ENCODE data around the gene APOBEC3A. TPM values are rescaled to one million over a fixed set of nuclear protein-coding genes. Genes with fewer than 3 reads are reported as not detected.

APOBEC3A gene
- polyA plus RNA-seq, 1 donor (not counting 4 experiments of a cell fraction or from before 2014, with no cell fraction given) = 0.50 TPM

DNA sequence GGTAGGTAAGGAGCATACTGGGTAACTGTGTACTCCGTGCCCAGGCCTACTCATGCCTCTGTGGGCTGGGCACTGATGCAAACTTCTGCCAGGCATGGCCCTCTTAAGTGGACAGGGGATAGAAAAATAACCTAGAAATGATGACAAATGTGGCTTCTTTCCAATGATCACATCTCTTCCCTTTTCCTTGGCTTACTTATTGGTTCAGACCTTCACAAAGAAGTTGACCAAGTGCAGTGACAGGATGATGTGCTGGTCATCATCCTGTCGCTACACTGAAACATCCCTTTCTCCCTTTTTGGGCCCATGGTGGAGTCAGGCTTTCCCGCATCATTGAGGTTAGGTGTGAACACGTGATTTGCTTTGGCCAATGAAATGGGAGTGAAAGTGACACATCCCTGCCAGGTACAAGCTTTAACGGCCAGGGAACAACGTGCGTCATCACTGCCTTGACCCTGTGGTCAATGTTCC, 31.8 kb upstream of the APOBEC3A start:
- H3K27ac ChIP-seq (ENCODE audit: control insufficient read depth, insufficient read depth, low read length) = no peak overlapping the region
- H4K20me1 ChIP-seq (ENCODE audit: control insufficient read depth, extremely low read depth, insufficient read depth, low read length) = no peaks in the 10 kb centered on the region
- TF ChIP-seq CTCF (optimal IDR thresholded peaks at IDR 0.05 in 1 of 3, IDR thresholded peaks at IDR 0.05 in 1 of 3, conservative IDR thresholded peaks at IDR 0.05 in 1 of 3; ENCODE audit: extremely low read depth in 1 of 3, insufficient read depth in 2 of 3, low read length in 3 of 3) (no peak), EZH2 (IDR thresholded peaks at IDR 0.05; ENCODE audit: low read length) (no peak)
- no peaks in the 10 kb centered on the region for H3K9me3 ChIP-seq (ENCODE audit: control insufficient read depth, low read depth, low read length)
- dilution Hi-C loops (cut with MboI; ENCODE audit: extremely low pct_ligation_motif_present, low sequenced_read_pairs) = no loop called here
- H3K9ac ChIP-seq (ENCODE audit: control insufficient read depth, extremely low read depth, insufficient read depth, low read length) = no peak overlapping the region
- no peaks in the 10 kb centered on the region for H3K79me2 ChIP-seq (ENCODE audit: control insufficient read depth, insufficient read depth, low read length)
- no peak for FAIRE-seq
- no peak for DNase-seq (ENCODE audit: low read depth, low spot score)
- H3K4me1 ChIP-seq (ENCODE audit: control insufficient read depth, extremely low read depth, insufficient read depth, low read length) = peaks cover 24% of the 10 kb centered on the region
- no peaks in the 10 kb centered on the region for H3K36me3 ChIP-seq (ENCODE audit: control insufficient read depth in 2 of 2, extremely low read depth in 1 of 2, insufficient read depth in 2 of 2, low read length in 2 of 2)
- H3K27me3 ChIP-seq (ENCODE audit: control insufficient read depth, extremely low read depth, insufficient read depth, low read length) = peaks cover 26% of the 10 kb centered on the region
- H3K9me1 ChIP-seq (ENCODE audit: control insufficient read depth, extremely low read depth, insufficient read depth, low read length) = no peaks in the 10 kb centered on the region
- no peak overlapping the region for H3K4me2 ChIP-seq (ENCODE audit: control insufficient read depth, extremely low read depth, insufficient read depth, low read depth, low read length)
- H2AFZ ChIP-seq (ENCODE audit: control insufficient read depth, low read length) = no peak overlapping the region
- H3K4me3 ChIP-seq (ENCODE audit: control insufficient read depth in 2 of 3, extremely low read depth in 1 of 3, insufficient read depth in 2 of 3, low read depth in 1 of 3, low read length in 3 of 3) = no peak overlapping the region

DNA sequence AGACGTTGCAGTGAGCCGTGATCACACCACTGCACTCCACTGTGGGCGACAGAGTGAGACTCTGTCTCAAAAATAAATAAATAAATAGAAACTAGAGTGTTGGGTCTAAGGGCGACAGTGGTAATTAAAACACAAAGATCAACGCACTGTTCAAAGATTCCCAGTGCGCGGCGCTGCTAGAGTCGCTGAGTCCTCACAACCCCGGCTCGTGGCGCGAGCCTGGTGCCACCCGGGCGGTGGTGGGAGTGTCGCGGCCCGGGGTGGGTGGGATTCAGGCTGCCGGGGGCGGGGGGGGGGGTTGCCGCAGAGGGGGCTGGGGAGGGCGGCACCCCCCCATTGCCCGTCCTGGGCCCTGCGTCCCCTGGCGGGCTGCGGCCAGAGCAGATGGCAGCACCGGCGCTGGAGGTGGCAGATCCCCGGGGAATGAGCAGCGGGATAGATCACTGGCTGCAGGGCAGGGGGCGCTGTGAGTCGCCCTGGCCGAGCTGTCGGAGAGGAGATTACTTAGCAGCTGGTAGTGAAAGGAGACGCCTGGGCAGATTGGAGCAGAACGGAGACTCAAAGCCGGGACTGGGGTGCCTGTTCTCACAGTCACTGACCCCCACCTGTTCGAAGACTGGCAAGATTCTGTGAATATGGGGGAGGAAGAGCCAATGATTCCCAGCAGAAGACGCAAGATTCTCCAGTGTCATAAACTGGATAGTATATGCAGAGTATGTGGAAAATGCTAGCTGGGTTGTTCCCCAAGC, 30.2 kb upstream of the APOBEC3A start:
- H3K4me2 ChIP-seq (ENCODE audit: control insufficient read depth, extremely low read depth, insufficient read depth, low read depth, low read length) = no peak overlapping the region
- no peak overlapping the region for H2AFZ ChIP-seq (ENCODE audit: control insufficient read depth, low read length)
- H4K20me1 ChIP-seq (ENCODE audit: control insufficient read depth, extremely low read depth, insufficient read depth, low read length) = no peaks in the 10 kb centered on the region
- H3K27ac ChIP-seq (ENCODE audit: control insufficient read depth, insufficient read depth, low read length) = no peak overlapping the region
- H3K4me1 ChIP-seq (ENCODE audit: control insufficient read depth, extremely low read depth, insufficient read depth, low read length) = peaks cover 19% of the 10 kb centered on the region
- TF ChIP-seq CTCF (optimal IDR thresholded peaks at IDR 0.05 in 1 of 3, IDR thresholded peaks at IDR 0.05 in 1 of 3, conservative IDR thresholded peaks at IDR 0.05 in 1 of 3; ENCODE audit: extremely low read depth in 1 of 3, insufficient read depth in 2 of 3, low read length in 3 of 3) (peak in 2 of 3 experiments; percentile 77 to 81), EZH2 (IDR thresholded peaks at IDR 0.05; ENCODE audit: low read length) (no peak)
- H3K36me3 ChIP-seq (ENCODE audit: control insufficient read depth in 2 of 2, extremely low read depth in 1 of 2, insufficient read depth in 2 of 2, low read length in 2 of 2) = no peaks in the 10 kb centered on the region
- dilution Hi-C loops (cut with MboI; ENCODE audit: extremely low pct_ligation_motif_present, low sequenced_read_pairs) = no loop called here
- peaks cover 24% of the 10 kb centered on the region for H3K27me3 ChIP-seq (ENCODE audit: control insufficient read depth, extremely low read depth, insufficient read depth, low read length)
- H3K9me3 ChIP-seq (ENCODE audit: control insufficient read depth, low read depth, low read length) = no peaks in the 10 kb centered on the region
- no peak overlapping the region for H3K4me3 ChIP-seq (ENCODE audit: control insufficient read depth in 2 of 3, extremely low read depth in 1 of 3, insufficient read depth in 2 of 3, low read depth in 1 of 3, low read length in 3 of 3)
- H3K79me2 ChIP-seq (ENCODE audit: control insufficient read depth, insufficient read depth, low read length) = no peaks in the 10 kb centered on the region
- FAIRE-seq = no peak
- no peaks in the 10 kb centered on the region for H3K9me1 ChIP-seq (ENCODE audit: control insufficient read depth, extremely low read depth, insufficient read depth, low read length)
- H3K9ac ChIP-seq (ENCODE audit: control insufficient read depth, extremely low read depth, insufficient read depth, low read length) = no peak overlapping the region
- DNase-seq (ENCODE audit: low read depth, low spot score) = no peak

Data from keratinocyte (primary cell).